Stimulated activated effector memory CD8-positive, alpha-beta T cell treated with anti-CD3 and anti-CD28 coated beads, Interleukin-12 subunit alpha, Interleukin-12 subunit beta, amount 100 ng/mL, for 72 hours (primary cell): ENCODE data around the gene LAMA4.
"Not testable (repeated sequence)": the region's sequence is repeated elsewhere in the genome, so short reads cannot be mapped to it uniquely, and the experiment has no call there.

Experiments
- ATAC-seq: fragments of 150-1000 bp; cut with Tn5 transposase; 2 replicates; pipeline ENCODE4 v1.10.0; 2021
- DNase-seq, 2 donors: peaks; one replicate each; pipeline ENCODE4 v3.0.0; 2021 to 2022; ENCODE audit warnings: low spot score in 2 of 2
- H3K27ac Mint-ChIP-seq: one replicate; pipeline ENCODE4 v1.8.0; 2022; ENCODE audit warnings: mild to moderate bottlenecking, mixed read lengths
- H3K36me3 Mint-ChIP-seq: one replicate; pipeline ENCODE4 v1.8.0; 2022; ENCODE audit warnings: mild to moderate bottlenecking, mixed read lengths
- H3K4me1 Mint-ChIP-seq: one replicate; pipeline ENCODE4 v1.8.0; 2022; ENCODE audit warnings: mixed read lengths
- H3K4me3 Mint-ChIP-seq: one replicate; pipeline ENCODE4 v1.8.0; 2022; ENCODE audit warnings: mild to moderate bottlenecking, mixed read lengths
- H3K9me3 Mint-ChIP-seq: one replicate; pipeline ENCODE4 v1.8.0; 2022; ENCODE audit warnings: mixed read lengths

Gene LAMA4

GRCh38 chr6:112214739-112215269, 39.6 kb downstream of the LAMA4 start:
- no peaks in the 10 kb centered on the region for H3K4me1 Mint-ChIP-seq
- H3K4me3 Mint-ChIP-seq, result no peak overlapping the region

GRCh38 chr6:112210852-112211251, 43.5 kb downstream of the LAMA4 start:
- H3K27ac Mint-ChIP-seq, result no peak overlapping the region
- no peaks in the 10 kb centered on the region for H3K4me1 Mint-ChIP-seq
- no peak for ATAC-seq
- H3K9me3 Mint-ChIP-seq, result no peaks in the 10 kb centered on the region
- H3K4me3 Mint-ChIP-seq, result no peak overlapping the region
- H3K36me3 Mint-ChIP-seq, result no peaks in the 10 kb centered on the region
- no peak for DNase-seq

More at GRCh38 chr6:112214739-112215269, 39.6 kb downstream of the LAMA4 start:
- H3K27ac Mint-ChIP-seq, result no peak overlapping the region
- ATAC-seq (no peak), DNase-seq (no peak)
- H3K9me3 Mint-ChIP-seq, result no peaks in the 10 kb centered on the region
- H3K36me3 Mint-ChIP-seq, result no peaks in the 10 kb centered on the region

- no peaks in the 10 kb centered on the region for H3K36me3 Mint-ChIP-seq
- H3K4me3 Mint-ChIP-seq, result no peak overlapping the region
- peaks cover 3% of the 10 kb centered on the region for H3K4me1 Mint-ChIP-seq
- ATAC-seq (no peak), DNase-seq (no peak)
- H3K9me3 Mint-ChIP-seq, result no peaks in the 10 kb centered on the region
- H3K27ac Mint-ChIP-seq, result no peak overlapping the region
These were observed 45.2 kb downstream of the LAMA4 start for GRCh38 chr6:112209131-112209530.

GRCh38 chr6:112207776-112208175, 46.6 kb downstream of the LAMA4 start:
- no peak for DNase-seq

GRCh38 chr6:112207131-112207530, 47.2 kb downstream of the LAMA4 start:
- DNase-seq, result no peak
- Mint-ChIP-seq H3K9me3 (no peaks in the 10 kb centered on the region), H3K4me1 (peaks cover 11% of the 10 kb centered on the region), H3K27ac (no peak overlapping the region), H3K36me3 (no peaks in the 10 kb centered on the region), H3K4me3 (no peak overlapping the region)
- peak; percentile 42 for ATAC-seq

More at GRCh38 chr6:112207776-112208175, 46.6 kb downstream of the LAMA4 start:
- Mint-ChIP-seq H3K9me3 (no peaks in the 10 kb centered on the region), H3K27ac (no peak overlapping the region), H3K36me3 (no peaks in the 10 kb centered on the region), H3K4me3 (no peak overlapping the region), H3K4me1 (peaks cover 11% of the 10 kb centered on the region)
- ATAC-seq, result no peak

GRCh38 chr6:112206110-112206458, 48.3 kb downstream of the LAMA4 start:
- Mint-ChIP-seq H3K36me3 (no peaks in the 10 kb centered on the region), H3K9me3 (no peaks in the 10 kb centered on the region), H3K4me1 (peaks cover 11% of the 10 kb centered on the region), H3K4me3 (no peak overlapping the region), H3K27ac (no peak overlapping the region)
- ATAC-seq, result no peak
- DNase-seq, result no peak

- H3K4me3 Mint-ChIP-seq, result no peak overlapping the region
- no peaks in the 10 kb centered on the region for H3K9me3 Mint-ChIP-seq
- no peak for DNase-seq
- H3K4me1 Mint-ChIP-seq, result peaks cover 11% of the 10 kb centered on the region
- no peak for ATAC-seq
- H3K27ac Mint-ChIP-seq, result no peak overlapping the region
- H3K36me3 Mint-ChIP-seq, result no peaks in the 10 kb centered on the region
These were observed 48.8 kb downstream of the LAMA4 start for GRCh38 chr6:112205427-112206109.

GRCh38 chr6:112204350-112204706, 50.0 kb downstream of the LAMA4 start:
- Mint-ChIP-seq H3K4me3 (no peak overlapping the region), H3K27ac (no peak overlapping the region), H3K9me3 (no peaks in the 10 kb centered on the region), H3K4me1 (peaks cover 11% of the 10 kb centered on the region), H3K36me3 (no peaks in the 10 kb centered on the region)
- ATAC-seq (no peak), DNase-seq (no peak)

- peaks cover 11% of the 10 kb centered on the region for H3K4me1 Mint-ChIP-seq
- DNase-seq, result no peak
- no peak overlapping the region for H3K27ac Mint-ChIP-seq
- no peaks in the 10 kb centered on the region for H3K9me3 Mint-ChIP-seq
- H3K36me3 Mint-ChIP-seq, result no peaks in the 10 kb centered on the region
- ATAC-seq, result peak; percentile 91
- H3K4me3 Mint-ChIP-seq, result no peak overlapping the region
These were observed 50.6 kb downstream of the LAMA4 start for GRCh38 chr6:112203577-112204349.

- Mint-ChIP-seq H3K4me1 (peaks cover 11% of the 10 kb centered on the region), H3K27ac (no peak overlapping the region), H3K36me3 (no peaks in the 10 kb centered on the region), H3K9me3 (no peaks in the 10 kb centered on the region), H3K4me3 (no peak overlapping the region)
- no peak for ATAC-seq
- DNase-seq, result no peak
These were observed 51.6 kb downstream of the LAMA4 start for GRCh38 chr6:112202639-112203341.

- DNase-seq, ATAC-seq, H3K9me3 Mint-ChIP-seq, H3K4me3 Mint-ChIP-seq, H3K36me3 Mint-ChIP-seq, H3K27ac Mint-ChIP-seq: not testable (repeated sequence)
- H3K4me1 Mint-ChIP-seq, result peaks cover 11% of the 10 kb centered on the region
These were observed 54.0 kb downstream of the LAMA4 start for GRCh38 chr6:112200185-112200914.

- ATAC-seq, result no peak
- Mint-ChIP-seq H3K9me3 (no peaks in the 10 kb centered on the region), H3K36me3 (no peaks in the 10 kb centered on the region), H3K27ac (no peak overlapping the region), H3K4me1 (peaks cover 7% of the 10 kb centered on the region), H3K4me3 (no peak overlapping the region)
- no peak for DNase-seq
These were observed 55.4 kb downstream of the LAMA4 start for GRCh38 chr6:112199001-112199403.

- H3K4me1 Mint-ChIP-seq, result peaks cover 3% of the 10 kb centered on the region
- H3K9me3 Mint-ChIP-seq, result no peaks in the 10 kb centered on the region
- no peaks in the 10 kb centered on the region for H3K36me3 Mint-ChIP-seq
- ATAC-seq, result no peak
- H3K4me3 Mint-ChIP-seq, result no peak overlapping the region
- no peak overlapping the region for H3K27ac Mint-ChIP-seq
- no peak for DNase-seq
These were observed 55.8 kb downstream of the LAMA4 start for GRCh38 chr6:112198582-112198981.

GRCh38 chr6:112197636-112198035, 56.7 kb downstream of the LAMA4 start:
- H3K9me3 Mint-ChIP-seq, result no peaks in the 10 kb centered on the region
- DNase-seq (no peak), ATAC-seq (no peak)
- H3K4me1 Mint-ChIP-seq, result no peaks in the 10 kb centered on the region
- no peak overlapping the region for H3K27ac Mint-ChIP-seq
- H3K4me3 Mint-ChIP-seq, result no peak overlapping the region
- H3K36me3 Mint-ChIP-seq, result no peaks in the 10 kb centered on the region

- no peak overlapping the region for H3K27ac Mint-ChIP-seq
- DNase-seq, result no peak
- H3K4me3 Mint-ChIP-seq, result no peak overlapping the region
- H3K36me3 Mint-ChIP-seq, result no peaks in the 10 kb centered on the region
- H3K4me1 Mint-ChIP-seq, result no peaks in the 10 kb centered on the region
- no peak for ATAC-seq
- no peaks in the 10 kb centered on the region for H3K9me3 Mint-ChIP-seq
These were observed 58.1 kb downstream of the LAMA4 start for GRCh38 chr6:112196306-112196705.
